OCI-LY7 (cell line): ENCODE data around the gene TREML4.

Source experiments
- EZH2phosphoT487 ChIP-seq: fragments of 200-600 bp; sonication (generic); IDR thresholded peaks from 2 replicates; pipeline ENCODE4 v1.6.1; 2018; ENCODE audit warnings: low read depth, borderline replicate concordance, mild to moderate bottlenecking, mixed run types, antibody characterized with exemption, low read length, moderate library complexity, mixed read lengths
- TF ChIP-seq, protein P1 (sequence below): fragments of 200-600 bp; sonication (generic); conservative IDR thresholded peaks from 2 replicates; pipeline ENCODE4 v1.5.1; 2014; ENCODE audit warnings: mild to moderate bottlenecking, antibody characterized with exemption, low read length, moderate library complexity, mixed read lengths

DNA sequence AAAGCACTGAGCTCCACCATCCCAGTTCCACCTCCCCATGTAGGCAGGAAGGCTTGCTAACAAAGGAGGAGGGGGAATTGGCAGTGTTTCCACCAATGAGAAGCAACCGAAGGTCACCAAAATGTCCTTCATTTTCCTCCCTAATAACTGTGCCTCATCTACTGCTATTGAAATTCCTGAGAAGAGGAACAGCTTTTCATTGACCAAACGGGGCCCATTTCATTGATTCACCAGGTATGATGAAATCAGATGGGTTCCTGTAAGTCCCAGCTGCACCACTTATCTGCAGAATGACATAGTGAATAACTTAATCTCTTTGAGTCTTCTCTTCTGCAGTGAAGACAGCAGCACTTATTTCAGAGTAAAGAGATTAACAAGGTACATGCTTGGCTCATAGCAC is 41.0 kb downstream of the TREML4 start:
- TF ChIP-seq, protein P1, sequence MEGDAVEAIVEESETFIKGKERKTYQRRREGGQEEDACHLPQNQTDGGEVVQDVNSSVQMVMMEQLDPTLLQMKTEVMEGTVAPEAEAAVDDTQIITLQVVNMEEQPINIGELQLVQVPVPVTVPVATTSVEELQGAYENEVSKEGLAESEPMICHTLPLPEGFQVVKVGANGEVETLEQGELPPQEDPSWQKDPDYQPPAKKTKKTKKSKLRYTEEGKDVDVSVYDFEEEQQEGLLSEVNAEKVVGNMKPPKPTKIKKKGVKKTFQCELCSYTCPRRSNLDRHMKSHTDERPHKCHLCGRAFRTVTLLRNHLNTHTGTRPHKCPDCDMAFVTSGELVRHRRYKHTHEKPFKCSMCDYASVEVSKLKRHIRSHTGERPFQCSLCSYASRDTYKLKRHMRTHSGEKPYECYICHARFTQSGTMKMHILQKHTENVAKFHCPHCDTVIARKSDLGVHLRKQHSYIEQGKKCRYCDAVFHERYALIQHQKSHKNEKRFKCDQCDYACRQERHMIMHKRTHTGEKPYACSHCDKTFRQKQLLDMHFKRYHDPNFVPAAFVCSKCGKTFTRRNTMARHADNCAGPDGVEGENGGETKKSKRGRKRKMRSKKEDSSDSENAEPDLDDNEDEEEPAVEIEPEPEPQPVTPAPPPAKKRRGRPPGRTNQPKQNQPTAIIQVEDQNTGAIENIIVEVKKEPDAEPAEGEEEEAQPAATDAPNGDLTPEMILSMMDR: no peak
- TF ChIP-seq EZH2phosphoT487: no peak
